ENCODE results near the gene C1RL. TPM values are rescaled to one million over a fixed set of nuclear protein-coding genes. Genes with fewer than 3 reads are reported as not detected.

The C1RL gene
- total RNA-seq, 1 experiment from 2014 or later = 2.4 TPM

- no peak overlapping the region for H3K27ac ChIP-seq (ENCODE audit: low read depth, low read length, poor library complexity, severe bottlenecking)
- H3K4me3 ChIP-seq (ENCODE audit: low read depth, low read length, poor library complexity, severe bottlenecking) = no peak overlapping the region
- no peaks in the 10 kb centered on the region for H3K4me1 ChIP-seq (ENCODE audit: insufficient read depth, low read length, poor library complexity, severe bottlenecking)
- TF ChIP-seq CTCF (conservative IDR thresholded peaks at IDR 0.05; ENCODE audit: low read depth, low read length) (peak; percentile 73), EZH2 (IDR thresholded peaks at IDR 0.05; ENCODE audit: borderline replicate concordance, low read depth, low read length, poor library complexity, severe bottlenecking) (no peak)
- CTCF ChIA-PET = no interaction called here
- H3K27me3 ChIP-seq (replicated peaks; ENCODE audit: insufficient read depth, low read depth, low read length, poor library complexity) = no peaks in the 10 kb centered on the region
- DNase-seq (ENCODE audit: low spot score) = peak; percentile 59
- no TSS peak for BruUV-seq (replicated peaks)
- H3K36me3 ChIP-seq (ENCODE audit: insufficient read depth, low read length, poor library complexity, severe bottlenecking) = no peaks in the 10 kb centered on the region
- POLR2A ChIA-PET (ENCODE audit: low non-redundant PET) = interaction anchor here (0.7 kb wide), 1 partner anchor 135 kb away, joined by 15 read pairs; no protein-coding TSS in a partner anchor
- no peaks in the 10 kb centered on the region for H3K9me3 ChIP-seq (ENCODE audit: low read depth, low read length, poor library complexity, severe bottlenecking)
- intact Hi-C loops (cut with micrococcal nuclease; ENCODE audit: unreplicated experiment) = no loop called here
Observed at GRCh38 chr12:7144414-7145120, 35.6 kb upstream of the C1RL start.

GRCh38 chr12:7143564-7143963 lies 34.5 kb upstream of the C1RL start:
- no TSS peak for BruUV-seq (replicated peaks)
- no peak overlapping the region for H3K4me3 ChIP-seq (ENCODE audit: low read depth, low read length, poor library complexity, severe bottlenecking)
- H3K27ac ChIP-seq (ENCODE audit: low read depth, low read length, poor library complexity, severe bottlenecking) = no peak overlapping the region
- ChIA-PET POLR2A (ENCODE audit: low non-redundant PET) (no interaction called here), CTCF (no interaction called here)
- H3K36me3 ChIP-seq (ENCODE audit: insufficient read depth, low read length, poor library complexity, severe bottlenecking) = no peaks in the 10 kb centered on the region
- H3K4me1 ChIP-seq (ENCODE audit: insufficient read depth, low read length, poor library complexity, severe bottlenecking) = no peaks in the 10 kb centered on the region
- H3K9me3 ChIP-seq (ENCODE audit: low read depth, low read length, poor library complexity, severe bottlenecking) = no peaks in the 10 kb centered on the region
- H3K27me3 ChIP-seq (replicated peaks; ENCODE audit: insufficient read depth, low read depth, low read length, poor library complexity) = no peaks in the 10 kb centered on the region
- no peak for DNase-seq (ENCODE audit: low spot score)
- TF ChIP-seq EZH2 (IDR thresholded peaks at IDR 0.05; ENCODE audit: borderline replicate concordance, low read depth, low read length, poor library complexity, severe bottlenecking) (no peak), CTCF (conservative IDR thresholded peaks at IDR 0.05; ENCODE audit: low read depth, low read length) (no peak)
- intact Hi-C loops (cut with micrococcal nuclease; ENCODE audit: unreplicated experiment) = loop anchor here (2.0 kb wide), 1 partner anchor 317 kb away; no protein-coding TSS in a partner anchor

- DNase-seq (ENCODE audit: low spot score) = no peak
- POLR2A ChIA-PET (ENCODE audit: low non-redundant PET) = no interaction called here
- no TSS peak for BruUV-seq (replicated peaks)
- H3K27me3 ChIP-seq (replicated peaks; ENCODE audit: insufficient read depth, low read depth, low read length, poor library complexity) = no peaks in the 10 kb centered on the region
- H3K4me3 ChIP-seq (ENCODE audit: low read depth, low read length, poor library complexity, severe bottlenecking) = no peak overlapping the region
- intact Hi-C loops (cut with micrococcal nuclease; ENCODE audit: unreplicated experiment) = loop anchor here (1.0 to 2.0 kb wide), 3 partner anchors 45 to 495 kb away; no protein-coding TSS in a partner anchor
- no peaks in the 10 kb centered on the region for H3K4me1 ChIP-seq (ENCODE audit: insufficient read depth, low read length, poor library complexity, severe bottlenecking)
- H3K36me3 ChIP-seq (ENCODE audit: insufficient read depth, low read length, poor library complexity, severe bottlenecking) = no peaks in the 10 kb centered on the region
- CTCF ChIA-PET = no interaction called here
- TF ChIP-seq EZH2 (IDR thresholded peaks at IDR 0.05; ENCODE audit: borderline replicate concordance, low read depth, low read length, poor library complexity, severe bottlenecking) (no peak), CTCF (conservative IDR thresholded peaks at IDR 0.05; ENCODE audit: low read depth, low read length) (no peak)
- no peak overlapping the region for H3K27ac ChIP-seq (ENCODE audit: low read depth, low read length, poor library complexity, severe bottlenecking)
- H3K9me3 ChIP-seq (ENCODE audit: low read depth, low read length, poor library complexity, severe bottlenecking) = no peaks in the 10 kb centered on the region
Observed at GRCh38 chr12:7142809-7143465, 33.9 kb upstream of the C1RL start.

Measured in A673 (cell line).